LoVo (cell line): Measurements from ENCODE around the gene PLXDC2.

Source experiments
- DNase-seq: peaks from one replicate; pipeline ENCODE4 v3.0.0-alpha.2; 2016; ENCODE audit warnings: low spot score

PLXDC2 gene

GRCh38 chr10:20048161-20048560 lies 231.9 kb downstream of the PLXDC2 start:
- DNase-seq = no peak

GRCh38 chr10:20058135-20058534 lies 241.9 kb downstream of the PLXDC2 start:
- no peak for DNase-seq

- no peak for DNase-seq
Measured at GRCh38 chr10:20059084-20059835, 243.0 kb downstream of the PLXDC2 start.

GRCh38 chr10:20065814-20066213 lies 249.6 kb downstream of the PLXDC2 start:
- DNase-seq = no peak

- DNase-seq = no peak
Measured at GRCh38 chr10:20073167-20073566, 256.9 kb downstream of the PLXDC2 start.

- no peak for DNase-seq
Measured at GRCh38 chr10:20075713-20076112, 259.5 kb downstream of the PLXDC2 start.

- DNase-seq = no peak
Measured at GRCh38 chr10:20084451-20084850, 268.2 kb downstream of the PLXDC2 start.

- DNase-seq = no peak
Measured at GRCh38 chr10:20085115-20085514, 268.9 kb downstream of the PLXDC2 start.

GRCh38 chr10:20087353-20087752 lies 271.1 kb downstream of the PLXDC2 start:
- DNase-seq = no peak

GRCh38 chr10:20088061-20088701 lies 271.9 kb downstream of the PLXDC2 start:
- DNase-seq = no peak

GRCh38 chr10:20089879-20090278 lies 273.6 kb downstream of the PLXDC2 start:
- no peak for DNase-seq

GRCh38 chr10:20090831-20091230 lies 274.6 kb downstream of the PLXDC2 start:
- DNase-seq = no peak

- DNase-seq = no peak
Measured at GRCh38 chr10:20091698-20092097, 275.5 kb downstream of the PLXDC2 start.

GRCh38 chr10:20093600-20093999 lies 277.4 kb downstream of the PLXDC2 start:
- no peak for DNase-seq

- no peak for DNase-seq
Measured at GRCh38 chr10:20094226-20094976, 278.2 kb downstream of the PLXDC2 start.

- no peak for DNase-seq
Measured at GRCh38 chr10:20100171-20100570, 283.9 kb downstream of the PLXDC2 start.

GRCh38 chr10:20105236-20105635 lies 289.0 kb downstream of the PLXDC2 start:
- no peak for DNase-seq

GRCh38 chr10:20105931-20106330 lies 289.7 kb downstream of the PLXDC2 start:
- no peak for DNase-seq

GRCh38 chr10:20108021-20108420 lies 291.8 kb downstream of the PLXDC2 start:
- no peak for DNase-seq

GRCh38 chr10:20109613-20110012 lies 293.4 kb downstream of the PLXDC2 start:
- no peak for DNase-seq

GRCh38 chr10:20110125-20111100 lies 294.2 kb downstream of the PLXDC2 start:
- no peak for DNase-seq

- DNase-seq = no peak
Measured at GRCh38 chr10:20114179-20114578, 297.9 kb downstream of the PLXDC2 start.
